ENCODE data around the gene XYLT1.
A peak's percentile ranks its signal among the peaks of the same experiment; 100 is the strongest.

Gene XYLT1

GRCh38 chr16:17369421-17370222, 101.1 kb downstream of the XYLT1 start:
- no peak for DNase-seq

- no peak for DNase-seq
Observed at GRCh38 chr16:17368951-17369350, 101.8 kb downstream of the XYLT1 start.

GRCh38 chr16:17368446-17368845, 102.3 kb downstream of the XYLT1 start:
- no peak for DNase-seq

GRCh38 chr16:17367923-17368322, 102.8 kb downstream of the XYLT1 start:
- DNase-seq = no peak

- DNase-seq = no peak
Observed at GRCh38 chr16:17367036-17367435, 103.7 kb downstream of the XYLT1 start.

- DNase-seq = no peak
Observed at GRCh38 chr16:17366299-17366961, 104.3 kb downstream of the XYLT1 start.

- no peak for DNase-seq
Observed at GRCh38 chr16:17365591-17366298, 105.0 kb downstream of the XYLT1 start.

GRCh38 chr16:17365211-17365541, 105.6 kb downstream of the XYLT1 start:
- DNase-seq = no peak

GRCh38 chr16:17364319-17365210, 106.2 kb downstream of the XYLT1 start:
- peak; percentile 6 for DNase-seq

GRCh38 chr16:17362946-17363345, 107.8 kb downstream of the XYLT1 start:
- DNase-seq = no peak

- DNase-seq = no peak
Observed at GRCh38 chr16:17362183-17362582, 108.6 kb downstream of the XYLT1 start.

GRCh38 chr16:17360693-17361122, 110.1 kb downstream of the XYLT1 start:
- no peak for DNase-seq

- DNase-seq = peak; percentile 4
Observed at GRCh38 chr16:17359788-17360390, 110.9 kb downstream of the XYLT1 start.

GRCh38 chr16:17358846-17359245, 111.9 kb downstream of the XYLT1 start:
- DNase-seq = peak; percentile 49

- no peak for DNase-seq
Observed at GRCh38 chr16:17358355-17358754, 112.4 kb downstream of the XYLT1 start.

GRCh38 chr16:17357307-17358062, 113.3 kb downstream of the XYLT1 start:
- no peak for DNase-seq

GRCh38 chr16:17356243-17356933, 114.4 kb downstream of the XYLT1 start:
- peak; percentile 2 for DNase-seq

GRCh38 chr16:17354685-17355084, 116.1 kb downstream of the XYLT1 start:
- DNase-seq = no peak

- no peak for DNase-seq
Observed at GRCh38 chr16:17354141-17354601, 116.6 kb downstream of the XYLT1 start.

GRCh38 chr16:17353561-17353960, 117.2 kb downstream of the XYLT1 start:
- no peak for DNase-seq
